Breast epithelium (tissue), 3 donors: Measurements from ENCODE around the gene HNMT.

Experiments used
- POLR2A ChIP-seq: fragments of 450-650 bp; IDR thresholded peaks from one replicate; pipeline ENCODE4 v1.6.1; 2016; ENCODE audit warnings: antibody characterized with exemption, mild to moderate bottlenecking, moderate library complexity
- POLR2AphosphoS5 ChIP-seq, 3 donors: sonication (generic); formaldehyde crosslinking; IDR thresholded peaks; one replicate each; pipeline ENCODE4 v1.6.1; 2017; ENCODE audit warnings: antibody characterized with exemption in 3 of 3
- TF ChIP-seq, protein P1 (sequence below), 3 donors: fragments of 450-650 bp; IDR thresholded peaks; one replicate each; pipeline ENCODE4 v1.5.1; 2016 to 2017; ENCODE audit warnings: antibody characterized with exemption in 3 of 3, mild to moderate bottlenecking in 3 of 3, moderate library complexity in 3 of 3

DNA sequence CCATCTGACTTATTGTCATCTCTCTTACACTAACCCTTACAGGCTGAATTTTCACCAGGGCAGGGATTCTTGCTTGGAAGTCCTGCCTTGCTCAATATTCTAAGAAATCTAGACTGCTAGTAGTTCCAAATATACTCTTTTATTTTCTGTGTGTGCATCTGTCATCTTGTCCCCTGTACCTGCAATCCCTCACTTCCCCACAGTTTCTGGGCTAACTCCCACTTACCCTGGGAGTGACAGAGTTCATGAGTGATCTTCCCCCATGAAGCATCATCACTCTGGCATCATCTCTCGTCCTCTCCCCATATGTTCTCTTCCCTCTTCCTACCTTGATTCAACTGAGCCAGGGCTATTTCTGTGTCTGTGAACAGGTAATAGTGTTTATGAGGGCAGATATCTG, 35.7 kb downstream of the HNMT start:
- TF ChIP-seq POLR2A (no peak), POLR2AphosphoS5 (IDR thresholded peaks at IDR 0.05) (no peak)
- TF ChIP-seq, protein P1, sequence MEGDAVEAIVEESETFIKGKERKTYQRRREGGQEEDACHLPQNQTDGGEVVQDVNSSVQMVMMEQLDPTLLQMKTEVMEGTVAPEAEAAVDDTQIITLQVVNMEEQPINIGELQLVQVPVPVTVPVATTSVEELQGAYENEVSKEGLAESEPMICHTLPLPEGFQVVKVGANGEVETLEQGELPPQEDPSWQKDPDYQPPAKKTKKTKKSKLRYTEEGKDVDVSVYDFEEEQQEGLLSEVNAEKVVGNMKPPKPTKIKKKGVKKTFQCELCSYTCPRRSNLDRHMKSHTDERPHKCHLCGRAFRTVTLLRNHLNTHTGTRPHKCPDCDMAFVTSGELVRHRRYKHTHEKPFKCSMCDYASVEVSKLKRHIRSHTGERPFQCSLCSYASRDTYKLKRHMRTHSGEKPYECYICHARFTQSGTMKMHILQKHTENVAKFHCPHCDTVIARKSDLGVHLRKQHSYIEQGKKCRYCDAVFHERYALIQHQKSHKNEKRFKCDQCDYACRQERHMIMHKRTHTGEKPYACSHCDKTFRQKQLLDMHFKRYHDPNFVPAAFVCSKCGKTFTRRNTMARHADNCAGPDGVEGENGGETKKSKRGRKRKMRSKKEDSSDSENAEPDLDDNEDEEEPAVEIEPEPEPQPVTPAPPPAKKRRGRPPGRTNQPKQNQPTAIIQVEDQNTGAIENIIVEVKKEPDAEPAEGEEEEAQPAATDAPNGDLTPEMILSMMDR (IDR thresholded peaks at IDR 0.05): no peak
